Cardiac muscle cell (in vitro differentiated cells and primary cell): ENCODE data around the gene PCNX2. TPM values are rescaled to one million over a fixed set of nuclear protein-coding genes. Genes with fewer than 3 reads are reported as not detected.

Source experiments
- DNase-seq, 2 donors: peaks; one replicate each; pipeline versions ENCODE4 v3.0.0 to v3.0.0-alpha.2; 2010 to 2017; ENCODE audit warnings: low read depth in 1 of 2, low spot score in 1 of 2
- H3K27ac ChIP-seq: fragments of 200-600 bp; sonication (generic); 2 replicates; pipeline ENCODE4 v1.5.1; 2016
- H3K27me3 ChIP-seq: fragments of 200-600 bp; sonication (generic); 2 replicates; pipeline ENCODE4 v1.6.0; 2016; ENCODE audit warnings: control low read depth
- H3K36me3 ChIP-seq: fragments of 200-600 bp; sonication (generic); 2 replicates; pipeline ENCODE4 v1.5.1; 2016; ENCODE audit warnings: control low read depth
- H3K4me1 ChIP-seq: fragments of 200-600 bp; sonication (generic); 2 replicates; pipeline ENCODE4 v1.8.1; 2017; ENCODE audit warnings: low read depth, mild to moderate bottlenecking, mixed run types
- H3K4me3 ChIP-seq: fragments of 200-600 bp; sonication (generic); 2 replicates; pipeline ENCODE4 v1.5.1; 2016; ENCODE audit warnings: mild to moderate bottlenecking
- H3K9me3 ChIP-seq: fragments of 200-600 bp; sonication (generic); 2 replicates; pipeline ENCODE4 v1.5.1; 2017; ENCODE audit warnings: low read depth, mild to moderate bottlenecking, control low read depth
- polyA plus RNA-seq: library from polyadenylated mRNA; unstranded; fragments of >200 nt; fragmentation: Nextera tagmentation; extraction: Ambion mirVana; gene quantifications from 2 replicates; pipeline ENCODE4 v1.2.1, GENCODE V29; 2016
- total RNA-seq: library from RNA; depleted of rRNA; stranded (reverse); fragments of >200 nt; gene quantifications from 2 replicates; pipeline ENCODE4 v1.2.3, GENCODE V29; 2016
- TF ChIP-seq, protein P1 (sequence below): IDR thresholded peaks from 2 replicates; pipeline ENCODE4 v1.5.1; 2012; ENCODE audit warnings: low read depth, mild to moderate bottlenecking, low read length

The PCNX2 gene
- total and polyA plus RNA-seq, 2 experiments from 2014 or later = 3.9 to 5.1 TPM

DNA sequence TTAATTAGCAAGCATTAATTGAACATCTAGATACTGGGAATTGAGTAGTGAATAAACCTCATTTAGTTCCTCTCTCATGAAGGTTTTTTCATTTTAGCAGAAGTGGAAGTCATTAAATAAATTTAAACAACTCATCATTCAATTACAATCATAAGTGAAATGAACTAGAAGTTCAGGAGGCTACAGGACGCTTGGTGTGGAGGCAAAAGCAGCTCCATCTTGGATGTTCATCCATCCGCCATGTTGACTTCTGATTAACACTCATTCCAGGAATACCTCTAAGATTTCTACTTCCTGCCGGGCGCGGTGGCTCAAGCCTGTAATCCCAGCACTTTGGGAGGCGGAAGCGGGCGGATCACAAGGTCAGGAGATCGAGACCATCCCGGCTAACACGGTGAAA, 356.6 kb downstream of the PCNX2 start:
- DNase-seq = no peak
- no peak overlapping the region for H3K4me3 ChIP-seq
- TF ChIP-seq, protein P1, sequence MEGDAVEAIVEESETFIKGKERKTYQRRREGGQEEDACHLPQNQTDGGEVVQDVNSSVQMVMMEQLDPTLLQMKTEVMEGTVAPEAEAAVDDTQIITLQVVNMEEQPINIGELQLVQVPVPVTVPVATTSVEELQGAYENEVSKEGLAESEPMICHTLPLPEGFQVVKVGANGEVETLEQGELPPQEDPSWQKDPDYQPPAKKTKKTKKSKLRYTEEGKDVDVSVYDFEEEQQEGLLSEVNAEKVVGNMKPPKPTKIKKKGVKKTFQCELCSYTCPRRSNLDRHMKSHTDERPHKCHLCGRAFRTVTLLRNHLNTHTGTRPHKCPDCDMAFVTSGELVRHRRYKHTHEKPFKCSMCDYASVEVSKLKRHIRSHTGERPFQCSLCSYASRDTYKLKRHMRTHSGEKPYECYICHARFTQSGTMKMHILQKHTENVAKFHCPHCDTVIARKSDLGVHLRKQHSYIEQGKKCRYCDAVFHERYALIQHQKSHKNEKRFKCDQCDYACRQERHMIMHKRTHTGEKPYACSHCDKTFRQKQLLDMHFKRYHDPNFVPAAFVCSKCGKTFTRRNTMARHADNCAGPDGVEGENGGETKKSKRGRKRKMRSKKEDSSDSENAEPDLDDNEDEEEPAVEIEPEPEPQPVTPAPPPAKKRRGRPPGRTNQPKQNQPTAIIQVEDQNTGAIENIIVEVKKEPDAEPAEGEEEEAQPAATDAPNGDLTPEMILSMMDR = no peak
- no peaks in the 10 kb centered on the region for H3K27me3 ChIP-seq
- H3K9me3 ChIP-seq = no peaks in the 10 kb centered on the region
- peaks cover 17% of the 10 kb centered on the region for H3K4me1 ChIP-seq
- H3K27ac ChIP-seq = no peak overlapping the region
- no peaks in the 10 kb centered on the region for H3K36me3 ChIP-seq

DNA sequence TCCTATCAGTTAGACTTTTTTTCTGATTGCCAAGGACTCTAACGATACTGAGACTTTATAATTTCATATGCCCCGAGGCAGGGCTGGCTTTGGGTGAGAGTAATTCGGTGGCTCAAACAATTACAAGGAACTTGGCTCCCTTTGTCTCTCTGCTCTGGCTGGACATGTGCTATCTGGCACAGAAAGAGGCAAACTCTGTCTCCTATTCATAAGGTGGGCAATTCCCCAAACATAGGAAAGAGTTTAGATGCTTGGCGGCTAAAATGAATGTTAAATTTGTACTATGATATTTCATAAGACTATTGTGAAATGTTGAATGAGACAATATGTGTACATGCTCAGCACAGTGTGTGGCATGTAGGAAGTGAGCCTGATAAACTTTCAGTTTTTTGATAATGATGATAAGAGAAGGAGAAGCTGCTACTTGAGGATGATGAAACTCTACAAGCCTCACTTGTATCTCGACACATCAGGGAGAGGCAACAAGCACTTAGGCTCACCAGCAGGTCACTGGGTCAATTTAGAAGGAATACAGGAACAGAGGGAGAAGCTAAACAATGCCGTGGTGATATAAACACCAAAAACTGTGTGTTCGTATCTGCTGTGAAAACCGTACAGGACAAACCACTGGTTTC, 357.7 kb downstream of the PCNX2 start:
- Histone ChIP-seq H3K4me3 (no peak overlapping the region), H3K36me3 (no peaks in the 10 kb centered on the region), H3K4me1 (peaks cover 6% of the 10 kb centered on the region), H3K9me3 (no peaks in the 10 kb centered on the region), H3K27me3 (no peaks in the 10 kb centered on the region), H3K27ac (no peak overlapping the region)
- TF ChIP-seq, protein P1 = no peak
- peak in 1 of 2 donors; percentile 42 for DNase-seq

DNA sequence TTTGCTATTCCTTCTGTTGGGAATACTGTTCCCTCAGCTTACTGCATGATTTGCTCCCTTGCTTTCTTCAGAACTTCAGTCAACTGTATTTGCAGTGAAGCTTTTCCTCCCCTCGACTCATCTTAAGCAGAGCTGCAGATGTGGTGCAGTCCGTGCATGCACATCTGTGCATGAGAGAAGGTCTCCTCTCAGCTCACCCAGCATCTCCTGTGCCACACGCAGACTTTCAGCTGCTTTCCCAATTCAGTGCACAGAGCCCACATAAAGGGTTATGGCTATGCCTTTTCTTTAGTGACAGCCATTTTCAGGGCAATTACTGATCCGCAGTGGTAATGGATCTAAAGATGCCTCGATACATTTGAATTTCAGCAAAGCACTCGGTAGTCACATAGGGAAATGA, 358.6 kb downstream of the PCNX2 start:
- Histone ChIP-seq H3K4me1 (no peaks in the 10 kb centered on the region), H3K4me3 (no peak overlapping the region), H3K9me3 (no peaks in the 10 kb centered on the region), H3K27me3 (no peaks in the 10 kb centered on the region), H3K27ac (no peak overlapping the region), H3K36me3 (no peaks in the 10 kb centered on the region)
- TF ChIP-seq, protein P1 = no peak
- DNase-seq = no peak

Other genes starting within 250 kb of the PCNX2 start
- gene MAP3K21, start 32.0 kb upstream of the PCNX2 start, total RNA-seq = 1.8 and 2.9 TPM in 2 replicates
- gene MAP3K21, start 32.0 kb upstream of the PCNX2 start, polyA plus RNA-seq = 0.70 and 0.92 TPM in 2 replicates